SK-N-MC (cell line): ENCODE data around the gene CDH4.

Experiments used
- EZH2 ChIP-seq: fragments of 200-600 bp; sonication (generic); IDR thresholded peaks from one replicate; pipeline ENCODE4 v1.6.1; 2017; ENCODE audit warnings: antibody characterized with exemption
- FOXP2 ChIP-seq: optimal IDR thresholded peaks from 2 replicates; pipeline ENCODE3; 2011; ENCODE audit warnings: mild to moderate bottlenecking, moderate library complexity; ENCODE audit not compliant: insufficient read depth; ENCODE audit errors: extremely low read length, control extremely low read depth
- POLR2AphosphoS5 ChIP-seq: IDR thresholded peaks from 2 replicates; pipeline ENCODE4 v1.6.1; 2012; ENCODE audit warnings: mild to moderate bottlenecking, low read depth, low read length, borderline replicate concordance

- TF ChIP-seq POLR2AphosphoS5 (no peak), EZH2 (no peak), FOXP2 (no peak)
Observed at GRCh38 chr20:61656198-61656597, 404.1 kb downstream of the CDH4 start.
